ENCODE measurements around the gene TTC28. TPM values are rescaled to one million over a fixed set of nuclear protein-coding genes. Genes with fewer than 3 reads are reported as not detected.

The TTC28 gene
- total and polyA plus RNA-seq, 10 of the 15 experiments (the other 5 are each of a cell fraction or from before 2014, with no cell fraction given), result 0.15 to 8.4 (median 1.4) TPM

GRCh38 chr22:28243539-28243938, 436.1 kb downstream of the TTC28 start:
- intact Hi-C loops (cut with micrococcal nuclease; ENCODE audit: unreplicated experiment), result no loop called here
- no peak overlapping the region for H2AFZ ChIP-seq (ENCODE audit: control insufficient read depth, low read depth, low read length)
- RAD21 ChIA-PET (ENCODE audit: unreplicated experiment), result no interaction called here
- TF ChIP-seq MXI1 (IDR thresholded peaks at IDR 0.05; ENCODE audit: low read depth, low read length) (no peak), IRF3 (IDR thresholded peaks at IDR 0.05) (no peak), KDM1A (IDR thresholded peaks at IDR 0.05; ENCODE audit: borderline replicate concordance) (no peak), ZBTB40 (IDR thresholded peaks at IDR 0.05; ENCODE audit: borderline replicate concordance) (no peak), RB1 (IDR thresholded peaks at IDR 0.05; ENCODE audit: borderline replicate concordance) (no peak), LARP7 (IDR thresholded peaks at IDR 0.05) (no peak), ZNF687 (IDR thresholded peaks at IDR 0.05) (no peak)
- BruUV-seq (replicated peaks), result no TSS peak
- H3K4me2 ChIP-seq (ENCODE audit: control insufficient read depth, insufficient read depth), result no peak overlapping the region
- H3K27me3 ChIP-seq (replicated peaks in 1 of 2; ENCODE audit: control insufficient read depth in 2 of 2, insufficient read depth in 2 of 2, low read length in 1 of 2), result peaks cover 0 to 6% of the 10 kb centered on the region in 2 experiments; a peak in 1 of 4 replicates
- H3K4me3 ChIP-seq, result no peak overlapping the region
- ATAC-seq, result no peak
- no peaks in the 10 kb centered on the region for H4K20me1 ChIP-seq (ENCODE audit: control insufficient read depth, insufficient read depth)
- H3K9ac ChIP-seq (ENCODE audit: control insufficient read depth, insufficient read depth, low read length), result no peak overlapping the region
- in situ Hi-C loops (cut with MboI), result no loop called here
- POLR2A ChIA-PET, result no interaction called here
- no peaks in the 10 kb centered on the region for H3K36me3 ChIP-seq (ENCODE audit: control insufficient read depth in 2 of 2, insufficient read depth in 2 of 2, low read length in 1 of 2)
- SMC1A ChIA-PET (ENCODE audit: uncharacterized antibody, unreplicated experiment), result interaction anchor here (1.0 kb wide), 1 partner anchor 9 kb away, joined by 5 read pairs; no protein-coding TSS in a partner anchor
- H3K27ac ChIP-seq (ENCODE audit: control insufficient read depth, insufficient read depth), result no peak overlapping the region
- no peak for FAIRE-seq
- CTCF ChIA-PET, result interaction anchor here (1.4 to 2.7 kb wide), 2 partner anchors 9 to 175 kb away, joined by 4 to 6 read pairs; no protein-coding TSS in a partner anchor
- DNase-seq (ENCODE audit: low read depth, low spot score), result no peak
- H3K79me2 ChIP-seq (ENCODE audit: control insufficient read depth, insufficient read depth, low read length), result no peaks in the 10 kb centered on the region
- WGBS (ENCODE audit: insufficient coverage, insufficient replicate concordance, low lambda C conversion rate, missing lambda C conversion rate), result 3% methylated on average over 3 of the region's 3 CpGs
- no peaks in the 10 kb centered on the region for H3K4me1 ChIP-seq (ENCODE audit: control insufficient read depth, insufficient read depth, low read length)
- no peaks in the 10 kb centered on the region for H3K9me3 ChIP-seq (replicated peaks; ENCODE audit: control insufficient read depth, insufficient read depth, low read length)

Data from GM12878 (cell line).